H9 (cell line): Measurements from ENCODE around the gene PIK3R5. TPM values are rescaled to one million over a fixed set of nuclear protein-coding genes. Genes with fewer than 3 reads are reported as not detected.

ENCODE experiments used
- DNase-seq: peaks from one replicate; pipeline ENCODE4 v3.0.0-alpha.2; 2017
- H2AFZ ChIP-seq: one replicate; pipeline ENCODE4 v1.6.1; 2013; ENCODE audit warnings: mild to moderate bottlenecking, low read length, control low read depth, moderate library complexity
- H2AK5ac ChIP-seq: 2 replicates; pipeline ENCODE4 v1.6.1; 2013; ENCODE audit warnings: low read length, control low read depth, mixed read lengths; ENCODE audit not compliant: insufficient read length
- H2BK120ac ChIP-seq: one replicate; pipeline ENCODE4 v1.6.1; 2013; ENCODE audit warnings: low read depth, mild to moderate bottlenecking, low read length, control low read depth, inconsistent platforms; ENCODE audit not compliant: poor library complexity, severe bottlenecking
- H2BK12ac ChIP-seq: 2 replicates; pipeline ENCODE4 v1.6.1; 2013; ENCODE audit warnings: low read length, control low read depth, mixed read lengths, low read depth; ENCODE audit not compliant: insufficient read length
- H2BK15ac ChIP-seq: 2 replicates; pipeline ENCODE4 v1.6.1; 2013; ENCODE audit warnings: low read depth, low read length, control low read depth
- H2BK20ac ChIP-seq: one replicate; pipeline ENCODE4 v1.6.1; 2013; ENCODE audit warnings: low read depth, mild to moderate bottlenecking, low read length, control low read depth, inconsistent platforms; ENCODE audit not compliant: poor library complexity, severe bottlenecking
- H2BK5ac ChIP-seq: 2 replicates; pipeline ENCODE4 v1.6.1; 2013; ENCODE audit warnings: low read length, control low read depth, mixed read lengths; ENCODE audit not compliant: insufficient read length
- H3K14ac ChIP-seq: 2 replicates; pipeline ENCODE4 v1.6.1; 2013; ENCODE audit warnings: low read length, control low read depth; ENCODE audit not compliant: insufficient read depth
- H3K18ac ChIP-seq: 2 replicates; pipeline ENCODE4 v1.6.1; 2013; ENCODE audit warnings: low read depth, mild to moderate bottlenecking, mixed read lengths, low read length, control low read depth; ENCODE audit not compliant: insufficient read length
- H3K23ac ChIP-seq: 2 replicates; pipeline ENCODE4 v1.6.1; 2013; ENCODE audit warnings: low read length, control low read depth, mixed read lengths, low read depth; ENCODE audit not compliant: insufficient read length
- H3K23me2 ChIP-seq: 2 replicates; pipeline ENCODE4 v1.6.1; 2013; ENCODE audit warnings: low read depth, mild to moderate bottlenecking, mixed read lengths, low read length, control low read depth; ENCODE audit not compliant: insufficient read length, poor library complexity, severe bottlenecking
- H3K27ac ChIP-seq: 2 replicates; pipeline ENCODE4 v1.5.1; 2013; ENCODE audit warnings: low read length, control low read depth, mixed read lengths, low read depth; ENCODE audit not compliant: insufficient read length
- H3K27me3 ChIP-seq: 2 replicates; pipeline ENCODE4 v1.6.1; 2013; ENCODE audit warnings: low read length, control low read depth, inconsistent platforms; ENCODE audit not compliant: insufficient read depth
- H3K4ac ChIP-seq: 2 replicates; pipeline ENCODE4 v1.6.1; 2013; ENCODE audit warnings: low read depth, mild to moderate bottlenecking, control low read depth, inconsistent platforms, low read length, moderate library complexity
- H3K4me1 ChIP-seq: 2 replicates; pipeline ENCODE4 v1.6.1; 2013; ENCODE audit warnings: low read length, control low read depth, inconsistent platforms; ENCODE audit not compliant: insufficient read depth
- H3K4me2 ChIP-seq: 2 replicates; pipeline ENCODE4 v1.6.1; 2013; ENCODE audit warnings: low read length, control low read depth, mixed read lengths; ENCODE audit not compliant: insufficient read length, insufficient read depth
- H3K56ac ChIP-seq: 2 replicates; pipeline ENCODE4 v1.6.1; 2013; ENCODE audit warnings: low read depth, mild to moderate bottlenecking, mixed read lengths, low read length, control low read depth; ENCODE audit not compliant: insufficient read length
- H3K79me1 ChIP-seq: 2 replicates; pipeline ENCODE4 v1.6.1; 2013; ENCODE audit warnings: low read depth, mild to moderate bottlenecking, moderate library complexity, low read length, control low read depth, inconsistent platforms; ENCODE audit not compliant: insufficient read depth, poor library complexity, severe bottlenecking
- H3K79me2 ChIP-seq: 2 replicates; pipeline ENCODE4 v1.6.1; 2013; ENCODE audit warnings: low read length, control low read depth, inconsistent platforms; ENCODE audit not compliant: insufficient read depth
- H3K9ac ChIP-seq: 2 replicates; pipeline ENCODE4 v1.6.1; 2013; ENCODE audit warnings: low read length, control low read depth, mixed read lengths; ENCODE audit not compliant: insufficient read length; ENCODE audit errors: extremely low read depth
- H3K9me3 ChIP-seq: one replicate; pipeline ENCODE4 v1.6.1; 2013; ENCODE audit warnings: low read depth, low read length, inconsistent platforms; ENCODE audit not compliant: control insufficient read depth
- H3T11ph ChIP-seq: one replicate; pipeline ENCODE4 v1.6.1; 2013; ENCODE audit warnings: mild to moderate bottlenecking, low read length, control low read depth, inconsistent platforms
- H4K20me1 ChIP-seq: one replicate; pipeline ENCODE4 v1.6.1; 2013; ENCODE audit not compliant: control insufficient read depth, insufficient read length, insufficient read depth
- H4K5ac ChIP-seq: 2 replicates; pipeline ENCODE4 v1.6.1; 2013; ENCODE audit warnings: low read depth, mild to moderate bottlenecking, mixed read lengths, low read length, control low read depth; ENCODE audit not compliant: insufficient read length
- H4K8ac ChIP-seq: replicated peaks from 2 replicates; pipeline ENCODE4 v1.6.1; 2013; ENCODE audit warnings: low read length, control low read depth, mixed read lengths, low read depth; ENCODE audit not compliant: insufficient read length
- H4K91ac ChIP-seq: 2 replicates; pipeline ENCODE4 v1.6.1; 2013; ENCODE audit warnings: low read depth, mild to moderate bottlenecking, moderate library complexity, mixed read lengths, low read length, control low read depth; ENCODE audit not compliant: insufficient read length
- H3K27ac Mint-ChIP-seq, 3 experiments: 2 replicates in 2 of 3; 3 replicates in 1 of 3; pipeline ENCODE4 v1.8.0; 2020 to 2021; ENCODE audit warnings: mixed read lengths in 3 of 3, mild to moderate bottlenecking in 1 of 3, moderate library complexity in 1 of 3
- H3K27me3 Mint-ChIP-seq: 2 replicates; pipeline ENCODE4 v1.8.0; 2021; ENCODE audit warnings: low read depth, mild to moderate bottlenecking, moderate library complexity, mixed read lengths
- H3K36me3 Mint-ChIP-seq, 3 experiments: 2 replicates in 2 of 3; 3 replicates in 1 of 3; pipeline ENCODE4 v1.8.0; 2020 to 2021; ENCODE audit warnings: low read depth in 3 of 3, mixed read lengths in 3 of 3; ENCODE audit not compliant: insufficient read depth in 1 of 3
- H3K4me1 Mint-ChIP-seq, 2 experiments: 2 replicates each; pipeline ENCODE4 v1.8.0; 2020; ENCODE audit warnings: mixed read lengths in 2 of 2
- H3K4me3 Mint-ChIP-seq, 2 experiments: 2 replicates in 1 of 2; 3 replicates in 1 of 2; pipeline ENCODE4 v1.8.0; 2020 to 2021; ENCODE audit warnings: mild to moderate bottlenecking in 2 of 2, mixed read lengths in 2 of 2, moderate library complexity in 1 of 2
- H3K9me3 Mint-ChIP-seq, 2 experiments: 2 replicates in 1 of 2; 3 replicates in 1 of 2; pipeline ENCODE4 v1.8.0; 2020; ENCODE audit warnings: mild to moderate bottlenecking in 2 of 2, mixed read lengths in 2 of 2, moderate library complexity in 1 of 2
- WGBS: extraction: QIAGEN DNeasy Blood & Tissue Kit; methylation state at CpG from one replicate; pipeline ENCODE4 v1.1.7; 2013; ENCODE audit warnings: missing lambda C conversion rate, low lambda C conversion rate, mixed read lengths; ENCODE audit not compliant: insufficient read length; ENCODE audit errors: extremely low coverage; 5-methylcytosine and 5-hydroxymethylcytosine counted together
- total RNA-seq: library from RNA; stranded (reverse); gene quantifications from 2 replicates; pipeline ENCODE4 v1.2.1, GENCODE V29; 2021
- TF ChIP-seq, protein P1 (sequence below): fragments of 200-600 bp; sonication (generic); conservative IDR thresholded peaks from 3 replicates; pipeline ENCODE4 v1.8.0; 2021; ENCODE audit warnings: antibody characterized with exemption, mild to moderate bottlenecking

The PIK3R5 gene
- total RNA-seq, 1 experiment from 2014 or later: 1.4 TPM

DNA sequence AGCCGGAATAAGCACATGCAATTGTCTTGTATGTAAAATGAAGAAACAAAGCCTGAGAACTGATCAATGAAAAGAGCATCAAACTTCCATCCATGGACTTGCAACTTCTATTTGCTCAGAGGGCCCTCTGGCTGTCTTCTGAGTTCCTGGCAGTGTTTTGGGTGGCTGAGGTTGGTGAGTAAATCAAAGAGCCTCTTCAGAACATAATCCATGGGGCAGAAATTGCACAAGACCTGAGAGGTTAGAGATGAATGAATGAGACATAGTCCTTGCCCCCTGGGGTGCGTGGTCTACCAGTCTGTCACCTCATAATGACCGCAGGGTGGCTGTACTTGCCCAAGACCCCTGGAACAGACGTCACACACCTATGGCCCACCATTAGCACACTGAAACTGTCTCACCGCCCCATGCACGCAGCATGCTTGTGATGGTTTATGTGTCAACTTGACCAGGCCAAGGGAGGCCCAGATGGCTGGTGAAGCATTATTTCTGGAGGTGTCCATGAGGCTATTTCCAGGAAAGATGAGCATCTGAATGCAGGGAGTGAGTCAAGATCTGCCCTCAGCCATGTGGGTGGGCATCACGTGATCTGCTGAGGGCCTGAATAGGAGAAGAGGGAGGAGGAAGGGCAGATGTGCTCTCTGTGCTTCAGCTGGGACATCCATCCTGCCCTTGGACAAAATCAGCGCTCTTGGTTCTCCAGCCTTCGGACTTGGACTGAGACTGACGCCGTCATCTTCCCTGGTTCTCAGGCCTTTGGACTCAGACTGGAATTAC is 106.3 kb downstream of the PIK3R5 start:
- H3K23me2 ChIP-seq: no peaks in the 10 kb centered on the region
- H3K4me1 ChIP-seq: peaks cover 8% of the 10 kb centered on the region; the same call in 1 of the 2 replicates
- no peaks in the 10 kb centered on the region; a peak in 1 of 7 replicates for H3K36me3 Mint-ChIP-seq
- no peaks in the 10 kb centered on the region for H3K79me1 ChIP-seq
- no peak overlapping the region for H3K4me3 Mint-ChIP-seq
- H3K4ac ChIP-seq: no peak overlapping the region
- H2BK15ac ChIP-seq: no peak overlapping the region
- no peak overlapping the region for H2BK12ac ChIP-seq
- H3K9ac ChIP-seq: no peak overlapping the region
- peaks cover 24 to 28% of the 10 kb centered on the region in 2 experiments for H3K4me1 Mint-ChIP-seq
- peak; percentile 31 for DNase-seq
- H3K9me3 Mint-ChIP-seq: no peaks in the 10 kb centered on the region; a peak in 1 of 5 replicates
- no peak overlapping the region for H4K5ac ChIP-seq
- no peak overlapping the region for H3K27ac ChIP-seq
- H4K91ac ChIP-seq: no peak overlapping the region
- H3K9me3 ChIP-seq: no peaks in the 10 kb centered on the region
- no peak overlapping the region for H2AFZ ChIP-seq
- H3K23ac ChIP-seq: no peak overlapping the region
- H2BK5ac ChIP-seq: no peak overlapping the region
- H2BK120ac ChIP-seq: no peak overlapping the region
- TF ChIP-seq, protein P1, sequence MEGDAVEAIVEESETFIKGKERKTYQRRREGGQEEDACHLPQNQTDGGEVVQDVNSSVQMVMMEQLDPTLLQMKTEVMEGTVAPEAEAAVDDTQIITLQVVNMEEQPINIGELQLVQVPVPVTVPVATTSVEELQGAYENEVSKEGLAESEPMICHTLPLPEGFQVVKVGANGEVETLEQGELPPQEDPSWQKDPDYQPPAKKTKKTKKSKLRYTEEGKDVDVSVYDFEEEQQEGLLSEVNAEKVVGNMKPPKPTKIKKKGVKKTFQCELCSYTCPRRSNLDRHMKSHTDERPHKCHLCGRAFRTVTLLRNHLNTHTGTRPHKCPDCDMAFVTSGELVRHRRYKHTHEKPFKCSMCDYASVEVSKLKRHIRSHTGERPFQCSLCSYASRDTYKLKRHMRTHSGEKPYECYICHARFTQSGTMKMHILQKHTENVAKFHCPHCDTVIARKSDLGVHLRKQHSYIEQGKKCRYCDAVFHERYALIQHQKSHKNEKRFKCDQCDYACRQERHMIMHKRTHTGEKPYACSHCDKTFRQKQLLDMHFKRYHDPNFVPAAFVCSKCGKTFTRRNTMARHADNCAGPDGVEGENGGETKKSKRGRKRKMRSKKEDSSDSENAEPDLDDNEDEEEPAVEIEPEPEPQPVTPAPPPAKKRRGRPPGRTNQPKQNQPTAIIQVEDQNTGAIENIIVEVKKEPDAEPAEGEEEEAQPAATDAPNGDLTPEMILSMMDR: no peak
- no peak overlapping the region for H3K56ac ChIP-seq
- H2AK5ac ChIP-seq: no peak overlapping the region
- no peak overlapping the region for H3K18ac ChIP-seq
- no peak overlapping the region for H4K8ac ChIP-seq
- H2BK20ac ChIP-seq: no peak overlapping the region
- H3K14ac ChIP-seq: no peak overlapping the region
- H3T11ph ChIP-seq: no peak overlapping the region
- peak overlapping the region in 1 of 3 experiments; percentile 42; a peak in 3 of 7 replicates for H3K27ac Mint-ChIP-seq
- WGBS: no CpG with 5 or more reads among the region's 11 CpGs
- H3K4me2 ChIP-seq: no peak overlapping the region
- H3K79me2 ChIP-seq: no peaks in the 10 kb centered on the region
- no peaks in the 10 kb centered on the region for H3K27me3 ChIP-seq
- H4K20me1 ChIP-seq: no peaks in the 10 kb centered on the region
- H3K27me3 Mint-ChIP-seq: no peaks in the 10 kb centered on the region
